Keratinocyte (primary cell): ENCODE results near the gene FTSJ3. TPM values are rescaled to one million over a fixed set of nuclear protein-coding genes. Genes with fewer than 3 reads are reported as not detected.
A peak's percentile ranks its signal among the peaks of the same experiment; 100 is the strongest.

ENCODE experiments used
- DNase-seq: peaks from one replicate; pipeline ENCODE4 v3.0.0-alpha.2; 2011; ENCODE audit warnings: low read depth, missing footprints, low spot score
- FAIRE-seq: peaks from 2 replicates; lab custom pipeline; 2011; peaks lifted over from hg19 to GRCh38; lab: Jason Lieb, UNC
- H2AFZ ChIP-seq: 2 replicates; pipeline ENCODE4 v1.6.0; 2012; ENCODE audit warnings: low read length, control low read depth, inconsistent platforms; ENCODE audit not compliant: control insufficient read depth
- H3K27ac ChIP-seq: 2 replicates; pipeline ENCODE4 v1.5.1; 2011; ENCODE audit warnings: low read length; ENCODE audit not compliant: control insufficient read depth, insufficient read depth
- H3K27me3 ChIP-seq: 3 replicates; pipeline ENCODE4 v1.6.0; 2011; ENCODE audit warnings: low read length; ENCODE audit not compliant: control insufficient read depth, insufficient read depth; ENCODE audit errors: extremely low read depth
- H3K36me3 ChIP-seq, 2 experiments: 2 replicates in 1 of 2; 3 replicates in 1 of 2; pipeline ENCODE4 v1.5.1; 2011; ENCODE audit warnings: low read length in 2 of 2, mild to moderate bottlenecking in 1 of 2; ENCODE audit not compliant: control insufficient read depth in 2 of 2, insufficient read depth in 2 of 2; ENCODE audit errors: extremely low read depth in 1 of 2
- H3K4me1 ChIP-seq: 3 replicates; pipeline ENCODE4 v1.5.1; 2011; ENCODE audit warnings: low read length; ENCODE audit not compliant: control insufficient read depth, insufficient read depth; ENCODE audit errors: extremely low read depth
- H3K4me2 ChIP-seq: 3 replicates; pipeline ENCODE4 v1.6.0; 2011; ENCODE audit warnings: low read depth, low read length; ENCODE audit not compliant: control insufficient read depth, insufficient read depth; ENCODE audit errors: extremely low read depth
- H3K4me3 ChIP-seq, 3 experiments: fragments of 200-600 bp in 1 of 3; sonication (generic) in 1 of 3; 2 replicates in 2 of 3; 3 replicates in 1 of 3; pipeline ENCODE4 v1.5.1; 2011 to 2016; ENCODE audit warnings: low read length in 3 of 3, mild to moderate bottlenecking in 3 of 3, control low read depth in 2 of 3, inconsistent platforms in 1 of 3, low read depth in 1 of 3, mixed read lengths in 1 of 3, mixed run types in 1 of 3, moderate library complexity in 1 of 3; ENCODE audit not compliant: control insufficient read depth in 2 of 3, insufficient read depth in 2 of 3; ENCODE audit errors: extremely low read depth in 1 of 3
- H3K79me2 ChIP-seq: 2 replicates; pipeline ENCODE4 v1.6.0; 2012; ENCODE audit warnings: low read length; ENCODE audit not compliant: control insufficient read depth, insufficient read depth
- H3K9ac ChIP-seq: 3 replicates; pipeline ENCODE4 v1.6.0; 2011; ENCODE audit warnings: low read length; ENCODE audit not compliant: control insufficient read depth, insufficient read depth; ENCODE audit errors: extremely low read depth
- H3K9me1 ChIP-seq: 3 replicates; pipeline ENCODE4 v1.6.0; 2011; ENCODE audit warnings: low read length; ENCODE audit not compliant: control insufficient read depth, insufficient read depth; ENCODE audit errors: extremely low read depth
- H3K9me3 ChIP-seq: 2 replicates; pipeline ENCODE4 v1.5.1; 2012; ENCODE audit warnings: low read depth, low read length; ENCODE audit not compliant: control insufficient read depth
- H4K20me1 ChIP-seq: 3 replicates; pipeline ENCODE4 v1.6.0; 2011; ENCODE audit warnings: low read length; ENCODE audit not compliant: control insufficient read depth, insufficient read depth; ENCODE audit errors: extremely low read depth
- CTCF ChIP-seq, 3 experiments: IDR thresholded peaks in 1 of 3; conservative IDR thresholded peaks in 1 of 3; optimal IDR thresholded peaks in 1 of 3; 2 replicates in 2 of 3; 3 replicates in 1 of 3; pipeline versions ENCODE3 to v1.5.1; 2011; ENCODE audit warnings: low read length in 3 of 3, mild to moderate bottlenecking in 3 of 3, moderate library complexity in 2 of 3, control low read depth in 1 of 3, inconsistent platforms in 1 of 3; ENCODE audit not compliant: insufficient read depth in 2 of 3; ENCODE audit errors: extremely low read depth in 1 of 3
- EZH2 ChIP-seq: IDR thresholded peaks from one replicate; pipeline ENCODE4 v1.6.1; 2012; ENCODE audit warnings: inconsistent platforms, mild to moderate bottlenecking, low read length, moderate library complexity
- dilution Hi-C: fragments of 300-500 bp; cut with MboI; formaldehyde crosslinking; loops from one replicate; pipeline ENCODE4 v1.7.0; 2020; ENCODE audit warnings: low sequenced_read_pairs; ENCODE audit not compliant: extremely low pct_ligation_motif_present
- polyA plus RNA-seq, 5 experiments: library from polyadenylated mRNA; depleted of rRNA in 3 of 5; stranded (reverse) in 3 of 5; stranded (forward) in 1 of 5; unstranded in 1 of 5; fragments of >200 nt; gene quantifications; 1 replicate in 1 of 5; 2 replicates in 3 of 5; 3 replicates in 1 of 5; pipeline versions ENCODE4 v1.2.1 to v1.2.3, GENCODE V29; 2011 to 2012; ENCODE audit warnings: missing spikeins in 2 of 5, low read depth in 1 of 5, low replicate concordance in 1 of 5

Gene FTSJ3
- polyA plus RNA-seq, 1 donor (not counting 4 experiments of a cell fraction or from before 2014, with no cell fraction given): 43.7 TPM

- H3K36me3 ChIP-seq: peaks cover 11 to 20% of the 10 kb centered on the region in 2 experiments
- TF ChIP-seq CTCF (optimal IDR thresholded peaks at IDR 0.05 in 1 of 3, IDR thresholded peaks at IDR 0.05 in 1 of 3, conservative IDR thresholded peaks at IDR 0.05 in 1 of 3; ENCODE audit: extremely low read depth in 1 of 3, insufficient read depth in 2 of 3, low read length in 3 of 3): no peak
- no peak for TF ChIP-seq EZH2
- peak overlapping the region; percentile 97 for H3K27ac ChIP-seq
- H3K27me3 ChIP-seq: no peaks in the 10 kb centered on the region
- H3K79me2 ChIP-seq: peaks cover 82% of the 10 kb centered on the region
- H3K9me3 ChIP-seq: no peaks in the 10 kb centered on the region
- FAIRE-seq (peak; percentile 60), DNase-seq (no peak)
- H3K4me3 ChIP-seq: no peak overlapping the region
- H3K9ac ChIP-seq: peak overlapping the region; percentile 73
- peaks cover 6% of the 10 kb centered on the region for H4K20me1 ChIP-seq
- peak overlapping the region; percentile 54 for H3K4me2 ChIP-seq
- no peak overlapping the region for H2AFZ ChIP-seq
- H3K4me1 ChIP-seq: peaks cover 54% of the 10 kb centered on the region
- no peaks in the 10 kb centered on the region for H3K9me1 ChIP-seq
- dilution Hi-C loops: no loop called here
These were observed 41.9 kb downstream of the FTSJ3 start for GRCh38 chr17:63785556-63785955.

- dilution Hi-C loops: loop anchor here (5.0 kb wide), 1 partner anchor 34 kb away; no protein-coding TSS in a partner anchor
- Histone ChIP-seq H3K9me3 (no peaks in the 10 kb centered on the region), H3K79me2 (peaks cover 82% of the 10 kb centered on the region), H2AFZ (no peak overlapping the region), H3K27me3 (no peaks in the 10 kb centered on the region), H3K4me1 (peaks cover 65% of the 10 kb centered on the region), H3K9ac (no peak overlapping the region), H3K9me1 (no peaks in the 10 kb centered on the region), H4K20me1 (peaks cover 6% of the 10 kb centered on the region), H3K4me2 (no peak overlapping the region), H3K27ac (peak overlapping the region; percentile 97), H3K4me3 (no peak overlapping the region), H3K36me3 (peaks cover 8 to 24% of the 10 kb centered on the region in 2 experiments)
- no peak for DNase-seq
- no peak for FAIRE-seq
- TF ChIP-seq CTCF (optimal IDR thresholded peaks at IDR 0.05 in 1 of 3, IDR thresholded peaks at IDR 0.05 in 1 of 3, conservative IDR thresholded peaks at IDR 0.05 in 1 of 3; ENCODE audit: extremely low read depth in 1 of 3, insufficient read depth in 2 of 3, low read length in 3 of 3): no peak
- no peak for TF ChIP-seq EZH2
These were observed 43.9 kb downstream of the FTSJ3 start for GRCh38 chr17:63783522-63783921.
